GM21381 (cell line): ENCODE data around the gene CATSPER4.
A peak's percentile ranks its signal among the peaks of the same experiment; 100 is the strongest.
"Not testable (repeated sequence)": the region's sequence is repeated elsewhere in the genome, so short reads cannot be mapped to it uniquely, and the experiment has no call there.

Experiments used
- ATAC-seq: cut with Tn5 transposase; IDR thresholded peaks from one replicate; pipeline ENCODE4 v1.9.1; 2021; ENCODE audit warnings: mild to moderate bottlenecking, moderate library complexity; ENCODE audit not compliant: unreplicated experiment

CATSPER4 gene

DNA sequence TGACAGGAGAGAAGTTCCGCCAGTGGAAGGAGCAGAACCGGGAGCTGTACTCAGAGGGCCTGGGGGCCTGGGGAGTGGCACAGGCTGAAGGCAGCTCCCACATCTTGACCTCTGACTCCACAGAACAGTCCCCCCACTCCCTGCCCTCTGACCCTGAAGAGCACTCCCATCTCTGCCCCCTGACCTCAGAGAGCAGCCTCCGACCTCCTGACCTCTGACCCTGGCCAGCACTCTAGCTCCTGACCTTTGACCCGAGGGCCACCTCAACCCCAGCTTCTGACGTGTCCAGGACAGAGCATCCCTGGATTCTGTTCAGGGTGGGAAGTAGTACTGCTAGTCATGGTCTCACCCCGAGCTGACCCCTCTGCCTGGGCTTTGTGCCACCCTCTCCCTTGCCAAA lies 1.1 kb upstream of the CATSPER4 start:
- no peak for ATAC-seq

GRCh38 chr1:26189751-26190275 lies 589 bp upstream of the CATSPER4 start:
- no peak for ATAC-seq

DNA sequence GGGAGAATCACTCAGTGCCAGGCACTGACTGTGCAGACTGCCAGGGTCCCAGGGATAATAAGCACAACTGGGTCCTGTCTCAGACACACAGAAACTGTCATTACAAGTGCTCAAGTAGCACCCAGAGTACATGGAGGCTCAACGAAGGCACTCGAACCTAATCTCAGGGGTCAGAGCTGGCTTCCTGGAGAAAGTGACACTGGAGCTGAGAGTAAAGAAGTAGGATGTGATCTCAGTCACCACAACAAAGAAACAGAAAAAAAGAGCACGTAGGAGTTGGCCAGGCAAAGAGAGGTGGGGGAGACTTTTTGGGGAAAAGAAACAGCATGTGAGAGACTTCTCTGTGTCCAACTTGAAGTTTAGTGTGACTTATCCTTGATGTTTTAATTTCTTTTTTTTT lies 1.3 kb downstream of the CATSPER4 start:
- no peak for ATAC-seq

DNA sequence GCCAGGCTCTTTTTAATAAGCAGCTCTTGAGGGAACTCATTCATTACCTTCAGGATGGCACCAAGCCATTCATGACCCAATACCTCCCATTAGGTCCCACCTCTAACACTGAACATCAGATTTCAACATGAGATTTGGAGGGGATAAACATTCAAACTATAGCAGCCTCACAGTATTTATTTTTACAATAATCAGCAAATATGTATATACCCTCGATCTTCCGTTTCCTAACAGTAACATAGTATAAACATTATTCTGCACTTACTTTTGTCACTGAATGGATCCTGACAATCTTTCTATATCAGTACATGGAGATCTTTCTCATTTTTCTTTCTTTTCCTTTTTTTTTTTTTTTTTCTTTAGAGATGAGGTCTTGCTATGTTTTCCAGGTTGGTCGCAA lies 5.4 kb downstream of the CATSPER4 start:
- no peak for ATAC-seq

DNA sequence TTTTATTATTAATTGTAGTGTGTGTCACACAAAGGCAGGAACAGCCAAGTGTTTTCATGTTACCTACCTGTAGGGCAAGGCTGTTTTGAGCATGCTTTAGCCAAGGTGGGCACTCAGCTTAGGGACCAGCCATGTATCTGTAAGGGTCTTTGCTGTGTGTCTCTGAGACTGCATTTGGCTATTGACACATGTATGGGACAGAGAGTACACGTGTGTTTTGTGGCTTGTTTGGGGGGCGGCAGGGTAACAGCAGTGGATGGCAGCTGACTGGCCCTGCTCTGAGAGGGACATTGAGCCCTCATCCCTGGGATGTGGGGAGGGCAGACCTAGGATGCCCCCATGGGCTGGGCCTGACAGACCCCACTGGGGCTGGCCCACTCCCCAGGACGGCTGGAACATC lies 6.9 kb downstream of the CATSPER4 start:
- no peak for ATAC-seq

GRCh38 chr1:26197813-26198212 lies 7.4 kb downstream of the CATSPER4 start:
- ATAC-seq: no peak

DNA sequence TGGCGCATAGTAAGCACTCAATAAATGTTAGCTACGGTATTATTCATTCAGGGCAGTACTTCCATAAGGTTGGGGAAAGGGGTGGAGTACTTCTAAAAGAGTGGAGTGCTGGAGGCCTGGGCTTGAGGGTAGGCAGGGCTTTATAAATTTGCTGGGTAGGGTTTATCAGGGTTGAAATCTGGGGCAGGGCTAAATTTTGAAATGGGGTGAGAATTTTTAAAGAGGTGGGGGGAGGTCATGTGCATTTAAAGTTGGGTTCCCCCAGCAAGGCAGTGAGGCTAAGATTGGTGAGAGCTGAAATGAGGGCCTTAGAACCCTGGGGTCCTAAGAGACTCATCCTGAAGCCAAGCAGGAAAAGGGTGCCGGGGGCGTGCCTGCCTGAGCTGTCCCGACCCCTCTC lies 10.0 kb downstream of the CATSPER4 start:
- no peak for ATAC-seq

DNA sequence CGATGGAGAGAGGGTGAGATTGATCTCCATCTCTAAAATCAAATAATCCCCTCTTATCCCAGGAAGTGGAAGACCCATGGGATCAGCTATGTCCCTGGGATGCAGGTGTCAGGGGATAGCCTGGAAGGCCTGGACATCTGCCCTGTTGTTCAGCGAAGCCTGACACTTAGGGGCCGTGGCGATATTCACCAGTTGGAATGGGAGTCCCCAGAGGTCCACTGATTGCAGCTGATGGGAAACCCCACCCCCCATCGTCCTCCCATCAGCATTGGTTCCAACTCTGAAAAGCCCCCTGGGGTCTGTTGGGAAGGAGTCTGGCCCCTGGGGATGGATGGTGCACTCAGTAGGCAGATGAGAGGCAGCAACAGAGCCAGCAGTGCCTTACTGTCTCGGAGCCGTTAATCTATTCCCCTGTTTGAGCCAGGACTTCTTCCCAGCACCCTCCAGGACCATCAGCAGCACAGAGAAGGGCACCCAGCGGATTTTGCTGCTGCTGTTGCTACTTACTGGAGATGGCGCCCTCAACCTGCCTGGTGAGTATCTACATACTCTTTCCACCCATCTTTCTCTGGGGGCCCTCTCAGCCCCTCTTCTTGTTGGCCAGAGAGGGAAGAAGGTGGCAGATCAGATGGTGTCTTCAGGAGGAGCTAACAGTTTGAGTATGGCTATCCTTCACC lies 13.4 kb downstream of the CATSPER4 start:
- ATAC-seq: no peak

GRCh38 chr1:26210147-26210870 lies 19.9 kb downstream of the CATSPER4 start:
- ATAC-seq: no peak

GRCh38 chr1:26212726-26213125 lies 22.3 kb downstream of the CATSPER4 start:
- ATAC-seq: no peak

DNA sequence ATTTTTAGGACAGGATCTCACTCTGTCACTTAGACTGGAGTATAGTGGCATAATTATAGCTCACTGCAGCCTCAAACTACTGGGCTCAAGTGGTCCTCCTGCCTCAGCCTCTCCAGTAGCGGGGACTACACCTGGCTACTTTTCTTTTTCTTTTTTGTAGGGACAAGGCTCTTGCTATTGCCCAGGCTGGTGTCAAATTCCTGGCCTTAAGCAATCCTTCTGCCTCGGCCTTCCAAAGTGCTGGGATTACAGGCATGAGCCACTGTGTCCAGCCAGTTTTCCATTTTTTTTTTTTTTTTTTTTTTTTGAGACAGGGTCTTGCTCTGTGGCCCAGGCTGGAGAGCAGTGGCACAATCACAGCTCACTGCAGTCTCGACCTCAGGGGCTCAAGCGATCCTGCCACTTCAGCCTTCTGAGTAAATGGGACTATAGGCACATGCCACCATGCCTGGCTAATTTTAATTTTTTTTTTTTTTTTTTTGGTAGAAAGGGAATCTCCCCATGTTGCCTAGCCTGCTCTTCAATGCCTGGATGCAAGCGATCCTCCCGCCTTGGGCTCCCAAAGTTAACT lies 23.0 kb downstream of the CATSPER4 start:
- no peak for ATAC-seq

- no peak for ATAC-seq
These were observed 24.8 kb downstream of the CATSPER4 start for GRCh38 chr1:26215246-26215645.

DNA sequence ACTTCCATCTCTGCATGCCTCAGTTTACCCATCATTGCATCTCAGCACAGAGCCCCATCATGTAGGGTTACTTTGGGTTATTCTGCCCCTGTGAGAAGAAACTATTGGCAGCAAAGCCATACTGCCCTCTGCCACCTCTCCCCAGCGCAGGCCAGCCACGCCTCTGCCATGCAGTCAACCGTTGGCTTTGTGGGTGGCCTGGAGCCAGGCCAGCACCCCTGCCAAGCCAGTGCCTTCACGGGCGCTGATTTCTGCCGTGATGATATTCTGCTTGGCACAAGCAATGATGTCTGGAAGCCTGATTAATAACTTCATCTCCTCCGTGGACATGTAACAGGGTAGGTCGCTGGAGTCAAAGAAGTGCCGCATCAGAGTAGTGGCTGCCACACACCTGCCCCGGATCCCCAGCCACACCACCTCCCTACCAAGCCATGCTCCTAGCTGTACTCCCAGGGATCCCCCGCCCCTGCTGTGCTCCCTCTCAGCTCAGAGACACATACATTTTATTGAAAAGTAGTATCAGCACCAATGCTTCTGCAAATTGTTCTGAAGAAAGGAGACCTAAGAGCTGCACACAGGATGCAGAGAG lies 28.6 kb downstream of the CATSPER4 start:
- no peak for ATAC-seq

DNA sequence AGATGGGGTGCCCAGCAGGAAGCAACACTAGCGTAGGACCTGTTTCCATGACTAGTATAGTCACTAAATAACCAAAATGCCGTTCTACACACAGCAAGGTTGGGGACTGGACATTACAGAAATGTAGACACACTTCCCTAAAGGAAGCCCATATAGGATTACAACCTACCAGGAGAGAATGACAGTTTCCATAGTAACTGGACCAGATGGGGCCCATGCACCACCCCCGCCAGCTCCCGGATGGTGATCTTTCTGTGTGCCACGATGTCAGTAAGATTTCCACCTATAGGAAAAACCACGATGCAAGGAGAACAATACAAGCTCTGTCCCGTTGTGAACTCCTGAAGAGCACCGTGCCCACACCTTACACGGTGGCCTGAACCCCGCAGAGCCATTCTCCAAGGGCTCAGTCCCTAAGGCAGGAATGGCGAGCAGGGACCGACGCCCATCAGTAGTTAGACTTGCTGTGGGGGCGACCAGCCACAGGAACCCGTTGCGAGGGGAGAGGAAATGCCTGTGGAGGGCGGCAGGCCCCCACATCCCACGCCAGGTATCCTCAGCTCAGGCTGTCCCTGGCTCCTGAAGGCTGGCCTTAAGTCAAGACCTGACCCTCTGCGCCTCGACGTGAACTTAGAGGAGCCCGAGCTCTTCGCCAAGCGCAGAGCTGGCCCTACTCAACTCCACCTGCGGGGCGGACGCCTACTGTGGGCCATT lies 30.0 kb downstream of the CATSPER4 start:
- no peak for ATAC-seq

- no peak for ATAC-seq
These were observed 30.7 kb downstream of the CATSPER4 start for GRCh38 chr1:26221094-26221493.

- ATAC-seq: no peak
These were observed 34.2 kb downstream of the CATSPER4 start for GRCh38 chr1:26224606-26225005.

GRCh38 chr1:26225033-26225831 lies 34.8 kb downstream of the CATSPER4 start:
- ATAC-seq: no peak

- not testable (repeated sequence) for ATAC-seq
These were observed 40.3 kb downstream of the CATSPER4 start for GRCh38 chr1:26230682-26231081.

DNA sequence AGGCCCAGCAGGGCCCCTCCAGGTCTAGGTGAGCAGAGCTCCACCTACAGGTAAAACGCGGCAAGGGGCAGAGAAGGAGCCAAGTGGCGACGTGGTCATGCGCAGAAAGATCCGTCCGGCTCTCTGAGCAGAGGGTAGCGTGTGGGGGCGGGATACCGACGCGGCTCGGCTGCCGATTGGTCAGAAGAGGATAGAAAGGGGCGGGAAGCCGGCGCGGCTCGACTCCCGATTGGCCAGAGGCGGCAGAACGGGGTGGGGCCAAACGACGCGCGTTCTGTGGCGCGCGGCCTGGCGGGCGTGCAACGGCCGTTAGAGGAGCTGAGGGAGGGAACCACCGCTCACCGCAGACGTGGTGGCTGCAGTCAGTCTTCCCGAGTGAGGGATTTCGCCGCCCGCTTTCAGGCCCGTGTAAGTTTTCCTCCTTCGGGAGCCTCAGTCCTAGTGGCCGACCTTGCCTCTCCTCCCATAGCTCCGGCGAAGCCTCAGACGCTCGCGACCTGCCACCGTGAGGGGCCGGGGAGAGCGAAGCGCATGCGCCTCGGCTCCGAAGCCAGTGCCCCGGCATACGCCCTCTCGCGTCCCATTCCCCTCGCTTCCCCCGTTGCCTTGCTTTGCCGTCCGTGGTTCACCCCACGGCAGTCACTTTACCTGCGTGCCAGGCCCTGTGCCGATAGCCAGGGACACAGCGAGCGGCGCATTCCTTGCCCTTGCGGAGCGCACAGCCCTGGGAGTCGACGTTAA lies 43.7 kb downstream of the CATSPER4 start, which contains the start of gene CEP85:
Gene CEP85, plus strand, starts transcription at position 298 of the 741 bp plus-strand sequence. CDS start 5,584 bp downstream, outside the sequence.
- ATAC-seq: peak; percentile 83
